ENCODE data around the gene MAGI3. TPM values are rescaled to one million over a fixed set of nuclear protein-coding genes. Genes with fewer than 3 reads are reported as not detected.
"Not testable (repeated sequence)": the region's sequence is repeated elsewhere in the genome, so short reads cannot be mapped to it uniquely, and the experiment has no call there.

MAGI3 gene
- total RNA-seq, 4 donors from 2014 or later = 7.6 to 19.3 (median 15.6) TPM

- ATAC-seq (ENCODE audit: low FRiP score) = no peak
- DNase-seq (ENCODE audit: low spot score) = no peak
- TF ChIP-seq CTCF (IDR thresholded peaks at IDR 0.05) = no peak
Observed at GRCh38 chr1:113714606-113715269, 324.4 kb downstream of the MAGI3 start.

GRCh38 chr1:113717506-113717905 is 327.2 kb downstream of the MAGI3 start:
- DNase-seq (ENCODE audit: low spot score); ATAC-seq (ENCODE audit: low FRiP score): not testable (repeated sequence)

GRCh38 chr1:113718621-113719020 is 328.3 kb downstream of the MAGI3 start:
- not testable (repeated sequence) for ATAC-seq (ENCODE audit: low FRiP score); DNase-seq (ENCODE audit: low spot score)

- TF ChIP-seq CTCF (IDR thresholded peaks at IDR 0.05) = no peak
- DNase-seq (ENCODE audit: low spot score) (no peak), ATAC-seq (ENCODE audit: low FRiP score) (no peak)
Observed at GRCh38 chr1:113721010-113721409, 330.7 kb downstream of the MAGI3 start.

DNA sequence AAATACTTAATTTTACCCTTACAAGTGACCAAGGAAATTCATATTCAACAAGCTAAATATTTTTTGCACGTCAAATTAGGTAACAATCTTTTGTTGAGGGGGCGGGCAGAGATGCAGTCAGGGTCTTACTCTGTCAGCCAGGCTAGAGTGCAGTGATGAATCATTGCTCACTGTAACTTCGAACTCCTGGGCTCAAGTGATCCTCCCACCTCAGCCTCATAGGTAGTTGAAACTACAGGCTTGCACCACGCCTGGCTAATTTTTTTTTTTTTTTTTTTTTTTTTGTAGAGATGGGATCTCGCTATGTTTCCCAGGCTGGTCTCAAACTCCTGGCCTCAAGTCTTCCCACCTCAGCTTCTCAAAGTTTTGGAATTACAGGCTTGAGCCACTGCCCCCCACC is 342.5 kb downstream of the MAGI3 start:
- ATAC-seq (ENCODE audit: low FRiP score) = no peak
- no peak for DNase-seq (ENCODE audit: low spot score)
- TF ChIP-seq CTCF (IDR thresholded peaks at IDR 0.05) = no peak

DNA sequence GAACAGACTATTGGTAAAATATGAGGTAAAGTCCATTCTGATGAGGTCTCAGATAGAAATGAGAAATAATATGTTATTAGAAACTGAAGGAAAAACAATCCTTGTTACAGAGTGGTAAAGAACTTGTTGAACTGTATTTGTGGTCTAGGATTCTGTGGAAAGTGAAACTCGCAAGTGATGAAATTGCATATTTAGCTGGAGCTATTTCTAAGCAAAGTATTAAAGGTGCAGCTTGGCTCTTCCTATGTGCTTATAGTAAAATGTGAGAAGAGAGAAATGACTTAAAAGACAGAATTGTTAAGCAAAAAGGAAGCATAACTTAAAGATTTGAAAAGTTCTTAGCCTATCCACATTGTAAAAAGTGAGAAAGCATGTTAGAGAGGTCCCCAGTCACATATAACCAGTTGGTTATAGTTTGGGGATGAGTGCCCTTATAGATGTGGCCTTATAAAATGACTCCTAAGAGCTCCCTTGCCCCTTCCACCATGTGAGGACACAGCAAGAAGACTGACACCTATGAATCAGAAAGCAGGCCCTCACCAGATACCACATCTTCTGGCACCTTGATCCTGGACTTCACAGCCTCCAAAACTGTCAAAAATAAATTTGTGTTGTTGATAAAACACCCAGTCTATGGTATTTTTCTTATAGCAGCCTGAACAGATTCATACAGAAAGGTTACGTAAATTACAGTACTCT is 344.2 kb downstream of the MAGI3 start:
- DNase-seq (ENCODE audit: low spot score) (no peak), ATAC-seq (ENCODE audit: low FRiP score) (no peak)
- no peak for TF ChIP-seq CTCF (IDR thresholded peaks at IDR 0.05)

Small RNA genes within 50 kb of the gene (small RNA-seq; reads per million reads assigned to genes)
- gene MTND5P20 = not detected
